Mesothelial cell of epicardium (in vitro differentiated cells): ENCODE data around the gene RBM4. TPM values are rescaled to one million over a fixed set of nuclear protein-coding genes. Genes with fewer than 3 reads are reported as not detected.
"Not testable (repeated sequence)": the region's sequence is repeated elsewhere in the genome, so short reads cannot be mapped to it uniquely, and the experiment has no call there.

Source experiments
- DNase-seq, 2 experiments: peaks; one replicate each; pipeline ENCODE4 v3.0.0; 2021; ENCODE audit warnings: low spot score in 2 of 2; ENCODE audit not compliant: unreplicated experiment in 2 of 2
- H3K27ac Mint-ChIP-seq: 2 replicates; pipeline ENCODE4 v1.8.0; 2021; ENCODE audit warnings: mixed read lengths
- H3K27me3 Mint-ChIP-seq: 2 replicates; pipeline ENCODE4 v1.8.0; 2021; ENCODE audit warnings: low read depth, mixed read lengths
- H3K36me3 Mint-ChIP-seq: 2 replicates; pipeline ENCODE4 v1.8.0; 2021; ENCODE audit warnings: mixed read lengths
- H3K4me1 Mint-ChIP-seq: 2 replicates; pipeline ENCODE4 v1.8.0; 2021; ENCODE audit warnings: mixed read lengths
- H3K4me3 Mint-ChIP-seq: 2 replicates; pipeline ENCODE4 v1.8.0; 2021; ENCODE audit warnings: mild to moderate bottlenecking, moderate library complexity, mixed read lengths
- H3K9me3 Mint-ChIP-seq: 2 replicates; pipeline ENCODE4 v1.8.0; 2021; ENCODE audit warnings: mixed read lengths
- CTCF ChIP-seq: fragments of 200-600 bp; sonication (generic); IDR thresholded peaks from one replicate; pipeline ENCODE4 v1.5.0; 2021; ENCODE audit warnings: antibody characterized with exemption; ENCODE audit not compliant: unreplicated experiment
- total RNA-seq: library from RNA; stranded (reverse); gene quantifications from 3 replicates; pipeline ENCODE4 v1.2.1, GENCODE V29; 2021

RBM4 gene
- total RNA-seq, 1 donor from 2014 or later: 240 TPM

GRCh38 chr11:66600631-66601233, 37.8 kb upstream of the RBM4 start:
- peaks cover 5% of the 10 kb centered on the region for H3K4me1 Mint-ChIP-seq
- H3K36me3 Mint-ChIP-seq: peaks cover 18% of the 10 kb centered on the region
- no peak overlapping the region for H3K27ac Mint-ChIP-seq
- no peaks in the 10 kb centered on the region for H3K9me3 Mint-ChIP-seq
- H3K27me3 Mint-ChIP-seq: no peaks in the 10 kb centered on the region
- H3K4me3 Mint-ChIP-seq: no peak overlapping the region
- TF ChIP-seq CTCF: no peak
- no peak for DNase-seq

GRCh38 chr11:66603072-66603471, 35.4 kb upstream of the RBM4 start:
- no peak overlapping the region for H3K4me3 Mint-ChIP-seq
- peaks cover 4% of the 10 kb centered on the region for H3K4me1 Mint-ChIP-seq
- no peaks in the 10 kb centered on the region for H3K9me3 Mint-ChIP-seq
- no peak for DNase-seq
- no peak overlapping the region for H3K27ac Mint-ChIP-seq
- H3K36me3 Mint-ChIP-seq: peaks cover 18% of the 10 kb centered on the region
- TF ChIP-seq CTCF: no peak
- no peaks in the 10 kb centered on the region for H3K27me3 Mint-ChIP-seq

- Mint-ChIP-seq H3K4me3 (no peak overlapping the region), H3K36me3 (peaks cover 18% of the 10 kb centered on the region), H3K4me1 (peaks cover 4% of the 10 kb centered on the region), H3K27ac (no peak overlapping the region), H3K9me3 (no peaks in the 10 kb centered on the region), H3K27me3 (no peaks in the 10 kb centered on the region)
- no peak for TF ChIP-seq CTCF
- DNase-seq: no peak
These were observed 34.3 kb upstream of the RBM4 start for GRCh38 chr11:66604155-66604554.

- H3K9me3 Mint-ChIP-seq, H3K4me1 Mint-ChIP-seq, H3K4me3 Mint-ChIP-seq, H3K27ac Mint-ChIP-seq, H3K27me3 Mint-ChIP-seq, DNase-seq: not testable (repeated sequence)
- peaks cover 13% of the 10 kb centered on the region for H3K36me3 Mint-ChIP-seq
These were observed 31.9 kb upstream of the RBM4 start for GRCh38 chr11:66606608-66607007.

GRCh38 chr11:66607126-66607834, 31.2 kb upstream of the RBM4 start:
- H3K4me1 Mint-ChIP-seq: no peaks in the 10 kb centered on the region
- no peaks in the 10 kb centered on the region for H3K27me3 Mint-ChIP-seq
- H3K27ac Mint-ChIP-seq: no peak overlapping the region
- no peak overlapping the region for H3K4me3 Mint-ChIP-seq
- no peaks in the 10 kb centered on the region for H3K9me3 Mint-ChIP-seq
- no peak for DNase-seq
- TF ChIP-seq CTCF: no peak
- H3K36me3 Mint-ChIP-seq: peaks cover 13% of the 10 kb centered on the region

- no peak for DNase-seq
- Mint-ChIP-seq H3K4me3 (no peak overlapping the region), H3K36me3 (peaks cover 7% of the 10 kb centered on the region), H3K27ac (no peak overlapping the region), H3K4me1 (no peaks in the 10 kb centered on the region), H3K9me3 (no peaks in the 10 kb centered on the region), H3K27me3 (no peaks in the 10 kb centered on the region)
- TF ChIP-seq CTCF: no peak
These were observed 28.5 kb upstream of the RBM4 start for GRCh38 chr11:66609721-66610617.
